ENCODE results near the gene KCNH8.

The KCNH8 gene

GRCh38 chr3:19338769-19339168, 190.5 kb downstream of the KCNH8 start:
- no peaks in the 10 kb centered on the region for H3K9me3 Mint-ChIP-seq
- H3K27me3 Mint-ChIP-seq = no peaks in the 10 kb centered on the region
- H3K36me3 Mint-ChIP-seq (ENCODE audit: low read depth) = no peaks in the 10 kb centered on the region
- H3K27ac Mint-ChIP-seq = no peak overlapping the region
- no peaks in the 10 kb centered on the region for H3K4me1 Mint-ChIP-seq (ENCODE audit: low read depth)
- DNase-seq = no peak
- H3K4me3 Mint-ChIP-seq = no peak overlapping the region

DNA sequence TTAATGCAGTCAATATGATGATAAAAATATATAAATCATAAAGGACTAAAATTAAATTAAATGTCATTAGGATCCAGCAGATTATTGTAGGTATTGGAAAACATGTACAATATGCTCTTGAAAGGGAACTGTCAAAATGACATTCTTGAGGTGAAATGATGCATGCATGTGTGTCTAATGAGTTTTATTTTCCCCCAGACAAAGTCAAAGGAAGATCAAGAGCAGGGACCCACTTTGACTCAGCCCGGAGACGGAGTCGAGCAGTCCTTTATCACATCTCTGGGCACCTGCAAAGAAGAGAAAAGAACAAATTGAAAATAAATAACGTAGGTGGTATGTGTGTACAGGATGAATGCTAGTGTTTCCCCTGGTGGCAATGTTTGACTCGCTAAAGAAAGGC, 194.1 kb downstream of the KCNH8 start:
- no peak overlapping the region for H3K4me3 Mint-ChIP-seq
- no peaks in the 10 kb centered on the region for H3K4me1 Mint-ChIP-seq (ENCODE audit: low read depth)
- no peak overlapping the region for H3K27ac Mint-ChIP-seq
- no peaks in the 10 kb centered on the region for H3K27me3 Mint-ChIP-seq
- DNase-seq = no peak
- no peaks in the 10 kb centered on the region for H3K9me3 Mint-ChIP-seq
- no peaks in the 10 kb centered on the region for H3K36me3 Mint-ChIP-seq (ENCODE audit: low read depth)

GRCh38 chr3:19346759-19347158, 198.4 kb downstream of the KCNH8 start:
- Mint-ChIP-seq H3K36me3 (ENCODE audit: low read depth) (no peaks in the 10 kb centered on the region), H3K27me3 (no peaks in the 10 kb centered on the region), H3K4me3 (no peak overlapping the region), H3K27ac (no peak overlapping the region), H3K9me3 (no peaks in the 10 kb centered on the region), H3K4me1 (ENCODE audit: low read depth) (no peaks in the 10 kb centered on the region)
- DNase-seq = no peak

DNA sequence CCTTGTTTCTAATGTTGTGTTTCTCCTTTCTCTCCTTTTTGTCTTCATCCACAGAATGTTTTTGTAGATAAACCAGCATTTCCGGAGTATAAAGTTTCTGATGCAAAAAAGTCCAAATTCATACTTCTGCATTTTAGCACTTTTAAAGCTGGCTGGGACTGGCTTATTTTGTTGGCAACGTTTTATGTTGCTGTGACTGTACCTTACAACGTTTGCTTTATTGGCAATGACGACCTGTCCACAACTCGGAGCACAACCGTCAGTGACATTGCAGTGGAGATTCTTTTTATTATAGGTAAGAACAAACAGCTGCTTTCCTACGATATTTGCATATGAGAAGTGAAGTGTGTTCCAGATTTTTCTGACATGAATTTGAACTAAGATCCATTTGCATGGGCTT, 199.4 kb downstream of the KCNH8 start:
- no peak for DNase-seq
- H3K36me3 Mint-ChIP-seq (ENCODE audit: low read depth) = no peaks in the 10 kb centered on the region
- H3K9me3 Mint-ChIP-seq = no peaks in the 10 kb centered on the region
- H3K27me3 Mint-ChIP-seq = no peaks in the 10 kb centered on the region
- no peak overlapping the region for H3K27ac Mint-ChIP-seq
- H3K4me1 Mint-ChIP-seq (ENCODE audit: low read depth) = no peaks in the 10 kb centered on the region
- no peak overlapping the region for H3K4me3 Mint-ChIP-seq

- Mint-ChIP-seq H3K4me1 (ENCODE audit: low read depth) (no peaks in the 10 kb centered on the region), H3K9me3 (no peaks in the 10 kb centered on the region), H3K27ac (no peak overlapping the region), H3K27me3 (no peaks in the 10 kb centered on the region), H3K36me3 (ENCODE audit: low read depth) (no peaks in the 10 kb centered on the region), H3K4me3 (no peak overlapping the region)
- DNase-seq = no peak
These were observed 200.2 kb downstream of the KCNH8 start for GRCh38 chr3:19348500-19348899.

DNA sequence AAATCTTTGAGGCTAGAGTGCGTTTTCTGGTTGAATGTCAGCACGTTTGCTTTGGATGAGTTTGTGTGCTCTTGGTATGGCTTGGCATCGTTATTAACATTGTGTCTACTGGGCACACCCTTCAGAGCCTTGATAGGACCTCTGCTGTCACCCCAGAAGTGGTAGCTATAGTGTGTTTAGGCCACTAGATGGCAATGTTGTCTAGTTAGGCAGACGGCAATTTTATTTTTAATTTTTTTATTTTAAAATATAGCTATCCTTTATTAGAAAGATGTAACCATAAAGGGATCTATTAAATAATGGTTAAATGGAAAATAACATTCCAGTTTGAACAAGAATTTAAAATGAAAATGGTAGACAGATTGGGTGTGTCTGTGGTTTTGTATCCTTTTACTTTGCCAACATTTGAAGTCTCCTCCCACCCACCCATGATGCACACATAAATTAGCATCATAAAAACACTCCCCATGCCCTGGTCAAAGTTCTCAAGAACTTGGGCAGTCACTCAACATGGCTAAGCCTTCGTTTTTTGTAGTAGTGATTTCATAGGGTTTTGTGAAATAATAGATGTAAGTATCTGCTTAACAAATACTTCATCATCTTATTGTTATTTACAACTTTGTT, 200.7 kb downstream of the KCNH8 start:
- Mint-ChIP-seq H3K4me3 (no peak overlapping the region), H3K27me3 (no peaks in the 10 kb centered on the region), H3K4me1 (ENCODE audit: low read depth) (no peaks in the 10 kb centered on the region), H3K9me3 (no peaks in the 10 kb centered on the region), H3K36me3 (ENCODE audit: low read depth) (no peaks in the 10 kb centered on the region), H3K27ac (no peak overlapping the region)
- DNase-seq = no peak

- Mint-ChIP-seq H3K4me3 (no peak overlapping the region), H3K36me3 (ENCODE audit: low read depth) (no peaks in the 10 kb centered on the region), H3K4me1 (ENCODE audit: low read depth) (no peaks in the 10 kb centered on the region), H3K9me3 (no peaks in the 10 kb centered on the region), H3K27me3 (no peaks in the 10 kb centered on the region), H3K27ac (no peak overlapping the region)
- DNase-seq = no peak
These were observed 209.6 kb downstream of the KCNH8 start for GRCh38 chr3:19357947-19358346.

- no peaks in the 10 kb centered on the region for H3K27me3 Mint-ChIP-seq
- no peak for DNase-seq
- H3K36me3 Mint-ChIP-seq (ENCODE audit: low read depth) = no peaks in the 10 kb centered on the region
- H3K9me3 Mint-ChIP-seq = no peaks in the 10 kb centered on the region
- no peak overlapping the region for H3K4me3 Mint-ChIP-seq
- H3K4me1 Mint-ChIP-seq (ENCODE audit: low read depth) = no peaks in the 10 kb centered on the region
- H3K27ac Mint-ChIP-seq = no peak overlapping the region
These were observed 214.8 kb downstream of the KCNH8 start for GRCh38 chr3:19363071-19363470.

- Mint-ChIP-seq H3K36me3 (ENCODE audit: low read depth) (no peaks in the 10 kb centered on the region), H3K9me3 (no peaks in the 10 kb centered on the region), H3K4me1 (ENCODE audit: low read depth) (no peaks in the 10 kb centered on the region), H3K27ac (no peak overlapping the region), H3K27me3 (no peaks in the 10 kb centered on the region), H3K4me3 (no peak overlapping the region)
- DNase-seq = no peak
These were observed 215.8 kb downstream of the KCNH8 start for GRCh38 chr3:19364148-19364547.

DNA sequence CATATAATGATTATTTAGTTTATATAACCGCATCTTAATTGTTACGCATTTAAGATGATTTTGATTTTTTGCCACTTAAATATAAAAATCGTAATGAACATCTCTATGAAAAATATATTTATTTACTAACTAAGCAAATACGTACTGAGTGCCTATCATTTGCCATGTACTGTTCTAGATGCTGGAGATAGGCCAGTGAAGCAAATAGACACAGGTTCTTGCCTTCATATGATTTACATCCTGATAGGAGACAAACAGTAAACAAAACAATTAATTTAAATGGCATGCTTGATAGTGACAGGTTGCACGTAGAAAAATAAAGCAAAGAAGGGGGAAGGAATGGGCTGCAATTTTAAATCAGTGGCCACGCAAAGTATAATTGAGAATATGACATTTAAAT, 217.2 kb downstream of the KCNH8 start:
- Mint-ChIP-seq H3K4me3 (no peak overlapping the region), H3K9me3 (no peaks in the 10 kb centered on the region), H3K36me3 (ENCODE audit: low read depth) (no peaks in the 10 kb centered on the region), H3K27me3 (no peaks in the 10 kb centered on the region), H3K27ac (no peak overlapping the region), H3K4me1 (ENCODE audit: low read depth) (no peaks in the 10 kb centered on the region)
- no peak for DNase-seq

- Mint-ChIP-seq H3K36me3 (ENCODE audit: low read depth) (no peaks in the 10 kb centered on the region), H3K27ac (no peak overlapping the region), H3K27me3 (no peaks in the 10 kb centered on the region), H3K4me3 (no peak overlapping the region), H3K9me3 (peaks cover 2% of the 10 kb centered on the region), H3K4me1 (ENCODE audit: low read depth) (no peaks in the 10 kb centered on the region)
- DNase-seq = no peak
These were observed 236.6 kb downstream of the KCNH8 start for GRCh38 chr3:19384868-19385267.

DNA sequence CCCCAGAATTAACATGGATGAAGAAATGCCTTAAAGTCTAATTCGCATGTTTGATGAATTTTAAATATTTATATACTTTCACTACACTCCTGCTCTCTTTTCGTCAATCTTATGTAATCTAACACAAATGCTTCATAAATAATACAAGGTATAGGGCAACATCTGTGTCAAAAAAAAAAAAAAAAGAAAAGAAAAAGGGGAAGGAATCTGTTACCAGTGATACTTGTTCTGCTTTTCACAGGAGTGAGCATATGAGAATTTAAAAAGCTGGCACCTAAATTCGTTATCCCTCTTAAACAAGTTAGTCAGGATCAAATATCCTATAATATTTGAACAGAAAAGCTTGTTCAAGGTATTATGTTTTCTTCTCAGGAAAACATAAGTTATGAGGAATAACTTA, 243.8 kb downstream of the KCNH8 start:
- H3K27ac Mint-ChIP-seq = no peak overlapping the region
- H3K4me3 Mint-ChIP-seq = no peak overlapping the region
- no peaks in the 10 kb centered on the region for H3K9me3 Mint-ChIP-seq
- no peaks in the 10 kb centered on the region for H3K36me3 Mint-ChIP-seq (ENCODE audit: low read depth)
- no peaks in the 10 kb centered on the region for H3K4me1 Mint-ChIP-seq (ENCODE audit: low read depth)
- DNase-seq = no peak
- no peaks in the 10 kb centered on the region for H3K27me3 Mint-ChIP-seq

GRCh38 chr3:19394946-19395345, 246.6 kb downstream of the KCNH8 start:
- H3K4me3 Mint-ChIP-seq = no peak overlapping the region
- H3K9me3 Mint-ChIP-seq = no peaks in the 10 kb centered on the region
- no peak for DNase-seq
- H3K27me3 Mint-ChIP-seq = no peaks in the 10 kb centered on the region
- no peak overlapping the region for H3K27ac Mint-ChIP-seq
- H3K36me3 Mint-ChIP-seq (ENCODE audit: low read depth) = no peaks in the 10 kb centered on the region
- H3K4me1 Mint-ChIP-seq (ENCODE audit: low read depth) = no peaks in the 10 kb centered on the region

GRCh38 chr3:19396726-19397125, 248.4 kb downstream of the KCNH8 start:
- H3K4me3 Mint-ChIP-seq = no peak overlapping the region
- H3K27ac Mint-ChIP-seq = no peak overlapping the region
- no peaks in the 10 kb centered on the region for H3K4me1 Mint-ChIP-seq (ENCODE audit: low read depth)
- no peaks in the 10 kb centered on the region for H3K36me3 Mint-ChIP-seq (ENCODE audit: low read depth)
- DNase-seq = no peak
- H3K27me3 Mint-ChIP-seq = no peaks in the 10 kb centered on the region
- H3K9me3 Mint-ChIP-seq = no peaks in the 10 kb centered on the region

DNA sequence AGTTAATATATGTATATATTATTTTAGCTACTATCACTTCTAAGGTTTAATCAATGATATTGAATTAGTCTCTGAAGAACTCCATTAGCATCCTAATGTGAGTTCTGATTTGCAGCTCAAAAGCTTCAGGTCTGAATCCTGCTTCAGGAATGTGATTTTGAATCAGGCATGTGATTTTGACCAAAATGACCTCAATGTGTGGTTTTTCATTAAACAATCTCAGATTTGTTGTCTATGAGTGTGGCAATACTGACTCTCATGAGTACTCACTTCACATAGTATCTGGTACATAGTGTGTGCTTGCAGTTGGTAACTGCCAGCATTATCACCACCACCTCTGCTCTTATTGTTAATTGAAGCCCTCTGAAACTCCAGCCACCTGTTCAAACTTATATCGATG, 251.0 kb downstream of the KCNH8 start:
- H3K27ac Mint-ChIP-seq = no peak overlapping the region
- H3K4me3 Mint-ChIP-seq = no peak overlapping the region
- no peaks in the 10 kb centered on the region for H3K4me1 Mint-ChIP-seq (ENCODE audit: low read depth)
- H3K9me3 Mint-ChIP-seq = no peaks in the 10 kb centered on the region
- H3K27me3 Mint-ChIP-seq = no peaks in the 10 kb centered on the region
- no peaks in the 10 kb centered on the region for H3K36me3 Mint-ChIP-seq (ENCODE audit: low read depth)
- DNase-seq = no peak

GRCh38 chr3:19399836-19400235, 251.5 kb downstream of the KCNH8 start:
- no peaks in the 10 kb centered on the region for H3K36me3 Mint-ChIP-seq (ENCODE audit: low read depth)
- H3K27ac Mint-ChIP-seq = no peak overlapping the region
- no peak for DNase-seq
- no peaks in the 10 kb centered on the region for H3K4me1 Mint-ChIP-seq (ENCODE audit: low read depth)
- H3K9me3 Mint-ChIP-seq = no peaks in the 10 kb centered on the region
- no peak overlapping the region for H3K4me3 Mint-ChIP-seq
- H3K27me3 Mint-ChIP-seq = no peaks in the 10 kb centered on the region
